Breast epithelium (tissue), 4 donors: ENCODE data around the gene ZNF423. TPM values are rescaled to one million over a fixed set of nuclear protein-coding genes. Genes with fewer than 3 reads are reported as not detected.

Experiments
- DNase-seq, 2 donors: peaks; one replicate each; pipeline ENCODE4 v3.0.0-alpha.2; 2019; ENCODE audit warnings: low spot score in 2 of 2
- H3K27ac ChIP-seq, 2 donors: fragments of 200-600 bp; sonication (generic) in 1 of 2; one replicate each; pipeline ENCODE4 v1.5.1; 2016 to 2019; ENCODE audit warnings: mild to moderate bottlenecking in 1 of 2
- H3K27me3 ChIP-seq, 2 donors: fragments of 200-600 bp; sonication (generic) in 1 of 2; one replicate each; pipeline versions ENCODE4 v1.5.1 to v1.6.0; 2017 to 2019; ENCODE audit warnings: control low read depth in 1 of 2, mild to moderate bottlenecking in 1 of 2
- H3K36me3 ChIP-seq: fragments of 200-600 bp; one replicate; pipeline ENCODE4 v1.5.1; 2019
- H3K4me1 ChIP-seq, 2 donors: fragments of 200-600 bp; sonication (generic); one replicate each; pipeline ENCODE4 v1.5.1; 2016 to 2019; ENCODE audit warnings: control low read depth in 1 of 2
- H3K4me3 ChIP-seq, 3 donors: fragments of 200-600 bp; sonication (generic); 1 replicate in 2 of 3; 2 replicates in 1 of 3; pipeline ENCODE4 v1.5.1; 2016 to 2019; ENCODE audit warnings: mild to moderate bottlenecking in 3 of 3, moderate library complexity in 2 of 3
- H3K9me3 ChIP-seq, 2 donors: fragments of 200-600 bp; sonication (generic) in 1 of 2; one replicate each; pipeline ENCODE4 v1.5.1; 2016 to 2019; ENCODE audit warnings: control low read depth in 1 of 2
- CTCF ChIP-seq, 3 donors: fragments of 450-650 bp; IDR thresholded peaks; one replicate each; pipeline ENCODE4 v1.5.1; 2016 to 2017; ENCODE audit warnings: antibody characterized with exemption in 3 of 3, mild to moderate bottlenecking in 3 of 3, moderate library complexity in 3 of 3
- POLR2A ChIP-seq: fragments of 450-650 bp; IDR thresholded peaks from one replicate; pipeline ENCODE4 v1.6.1; 2016; ENCODE audit warnings: antibody characterized with exemption, mild to moderate bottlenecking, moderate library complexity
- POLR2AphosphoS5 ChIP-seq, 3 donors: sonication (generic); formaldehyde crosslinking; IDR thresholded peaks; one replicate each; pipeline ENCODE4 v1.6.1; 2017; ENCODE audit warnings: antibody characterized with exemption in 3 of 3
- intact Hi-C: fragments of 100-400 bp; cut with DNase I; formaldehyde crosslinking; loops from one replicate; pipeline ENCODE4 v1.15.1; 2023; ENCODE audit warnings: low total_unique reads
- total RNA-seq, 3 donors: library from RNA; depleted of rRNA; stranded (reverse); fragments of >200 nt; gene quantifications; one replicate each; pipeline ENCODE4 v1.1.0, GENCODE V29; 2016

ZNF423 gene
- total RNA-seq, 3 donors from 2014 or later = 4.7 to 8.0 (median 5.9) TPM

GRCh38 chr16:49854796-49855203, 1.1 kb downstream of the ZNF423 start:
- Histone ChIP-seq H3K9me3 (no peaks in the 10 kb centered on the region), H3K4me1 (peaks cover 3 to 4% of the 10 kb centered on the region in 2 donors), H3K36me3 (no peaks in the 10 kb centered on the region), H3K27me3 (no peaks in the 10 kb centered on the region), H3K4me3 (peak overlapping the region; percentile 76 to 93 (median 80)), H3K27ac (peak overlapping the region; percentile 82 to 96)
- intact Hi-C loops = loop anchor here (1.0 to 5.0 kb wide), 2 partner anchors 39 to 217 kb away; no protein-coding TSS in a partner anchor
- no peak for DNase-seq
- TF ChIP-seq POLR2AphosphoS5 (IDR thresholded peaks at IDR 0.05) (no peak), POLR2A (no peak)

GRCh38 chr16:49854188-49854795, 1.6 kb downstream of the ZNF423 start:
- no peak for DNase-seq
- peak overlapping the region; percentile 82 to 96 for H3K27ac ChIP-seq
- TF ChIP-seq POLR2A (no peak), CTCF (IDR thresholded peaks at IDR 0.05) (no peak), POLR2AphosphoS5 (IDR thresholded peaks at IDR 0.05) (no peak)
- H3K36me3 ChIP-seq = no peaks in the 10 kb centered on the region
- no peaks in the 10 kb centered on the region for H3K9me3 ChIP-seq
- no peaks in the 10 kb centered on the region for H3K27me3 ChIP-seq
- H3K4me3 ChIP-seq = peak overlapping the region; percentile 76 to 93 (median 80)
- peaks cover 3 to 4% of the 10 kb centered on the region in 2 donors for H3K4me1 ChIP-seq
- intact Hi-C loops = loop anchor here (5.0 kb wide), 1 partner anchor 217 kb away; no protein-coding TSS in a partner anchor

- no peak for TF ChIP-seq CTCF (IDR thresholded peaks at IDR 0.05)
- TF ChIP-seq POLR2A = no peak
- no peak for TF ChIP-seq POLR2AphosphoS5 (IDR thresholded peaks at IDR 0.05)
- intact Hi-C loops = loop anchor here (5.0 kb wide), 1 partner anchor 215 kb away; no protein-coding TSS in a partner anchor
- Histone ChIP-seq H3K9me3 (no peaks in the 10 kb centered on the region), H3K36me3 (no peaks in the 10 kb centered on the region), H3K4me1 (peaks cover 3 to 4% of the 10 kb centered on the region in 2 donors), H3K27me3 (no peaks in the 10 kb centered on the region), H3K4me3 (no peak overlapping the region), H3K27ac (no peak overlapping the region)
- DNase-seq = no peak
Measured at GRCh38 chr16:49852279-49852678, 3.6 kb downstream of the ZNF423 start.

GRCh38 chr16:49851468-49851787, 4.5 kb downstream of the ZNF423 start:
- H3K4me1 ChIP-seq = peaks cover 3 to 4% of the 10 kb centered on the region in 2 donors
- H3K27me3 ChIP-seq = no peaks in the 10 kb centered on the region
- no peak overlapping the region for H3K4me3 ChIP-seq
- DNase-seq = no peak
- TF ChIP-seq POLR2AphosphoS5 (IDR thresholded peaks at IDR 0.05) (no peak), CTCF (IDR thresholded peaks at IDR 0.05) (no peak), POLR2A (no peak)
- intact Hi-C loops = loop anchor here (5.0 kb wide), 1 partner anchor 214 kb away; no protein-coding TSS in a partner anchor
- H3K27ac ChIP-seq = no peak overlapping the region
- no peaks in the 10 kb centered on the region for H3K36me3 ChIP-seq
- H3K9me3 ChIP-seq = no peaks in the 10 kb centered on the region

- H3K27me3 ChIP-seq = no peaks in the 10 kb centered on the region
- no peak overlapping the region for H3K4me3 ChIP-seq
- no peak for TF ChIP-seq POLR2A
- no peak for TF ChIP-seq CTCF (IDR thresholded peaks at IDR 0.05)
- no peak for TF ChIP-seq POLR2AphosphoS5 (IDR thresholded peaks at IDR 0.05)
- H3K36me3 ChIP-seq = no peaks in the 10 kb centered on the region
- H3K27ac ChIP-seq = no peak overlapping the region
- no peaks in the 10 kb centered on the region for H3K9me3 ChIP-seq
- no peak for DNase-seq
- intact Hi-C loops = loop anchor here (5.0 kb wide), 1 partner anchor 214 kb away; no protein-coding TSS in a partner anchor
- peaks cover 3 to 4% of the 10 kb centered on the region in 2 donors for H3K4me1 ChIP-seq
Measured at GRCh38 chr16:49850558-49851467, 5.1 kb downstream of the ZNF423 start.
